B cell (primary cell): ENCODE data around the gene FTSJ3. TPM values are rescaled to one million over a fixed set of nuclear protein-coding genes. Genes with fewer than 3 reads are reported as not detected.

Experiments used
- ATAC-seq: fragments of 200-7000 bp; cut with Tn5 transposase; one replicate; pipeline ENCODE4 v1.10.0; 2021; ENCODE audit warnings: low read depth, mild to moderate bottlenecking, moderate number of reproducible peaks, moderate library complexity
- CTCF ChIA-PET: fragments of 350-600 bp; sonication (Branson Sonifier 250); formaldehyde crosslinking; loops from one replicate; lab custom pipeline; 2021; ENCODE audit warnings: antibody characterized with exemption, inconsistent platforms; lab: Charles Lee
- POLR2A ChIA-PET: fragments of 350-600 bp; sonication (Branson Sonifier 250); formaldehyde crosslinking; loops from one replicate; lab custom pipeline; 2021; ENCODE audit warnings: antibody characterized with exemption; lab: Charles Lee
- DNase-seq: peaks from one replicate; pipeline ENCODE4 v3.0.0; 2013
- H2AFZ ChIP-seq: 2 replicates; pipeline ENCODE4 v1.6.1; 2012; ENCODE audit warnings: mild to moderate bottlenecking, low read depth, low read length; ENCODE audit not compliant: insufficient read depth, poor library complexity, severe bottlenecking
- H3K27ac ChIP-seq, 2 donors: 1 replicate in 1 of 2; 2 replicates in 1 of 2; pipeline ENCODE4 v1.5.1; 2012 to 2013; ENCODE audit warnings: low read length in 2 of 2, mild to moderate bottlenecking in 2 of 2, moderate library complexity in 1 of 2
- H3K27me3 ChIP-seq, 4 experiments: fragments of 200-600 bp in 1 of 4; sonication (generic) in 1 of 4; replicated peaks in 1 of 4; 1 replicate in 2 of 4; 2 replicates in 2 of 4; pipeline versions ENCODE4 v1.6.1 to v1.7.0; 2013 to 2016; ENCODE audit warnings: low read length in 3 of 4, mild to moderate bottlenecking in 2 of 4, mixed read lengths in 1 of 4, moderate library complexity in 1 of 4; ENCODE audit not compliant: insufficient read depth in 4 of 4, control insufficient read depth in 3 of 4; ENCODE audit errors: control extremely low read depth in 1 of 4
- H3K36me3 ChIP-seq, 2 experiments: replicated peaks in 1 of 2; 1 replicate in 1 of 2; 2 replicates in 1 of 2; pipeline versions ENCODE4 v1.6.1 to v1.7.1; 2013; ENCODE audit warnings: low read length in 1 of 2; ENCODE audit not compliant: insufficient read depth in 2 of 2, control insufficient read depth in 1 of 2; ENCODE audit errors: control extremely low read depth in 1 of 2, extremely low read depth in 1 of 2
- H3K4me1 ChIP-seq, 2 donors: fragments of 200-600 bp in 1 of 2; sonication (generic) in 1 of 2; 1 replicate in 1 of 2; 2 replicates in 1 of 2; pipeline versions ENCODE4 v1.5.1 to v1.6.1; 2013 to 2017; ENCODE audit warnings: low read length in 2 of 2; ENCODE audit not compliant: control insufficient read depth in 2 of 2, insufficient read depth in 2 of 2
- H3K4me2 ChIP-seq: replicated peaks from 2 replicates; pipeline ENCODE3; 2012; ENCODE audit warnings: mild to moderate bottlenecking, low read depth, low read length; ENCODE audit not compliant: poor library complexity, severe bottlenecking
- H3K4me3 ChIP-seq, 5 experiments: fragments of 200-600 bp in 1 of 5; sonication (generic) in 1 of 5; 1 replicate in 3 of 5; 2 replicates in 2 of 5; pipeline versions ENCODE4 v1.5.1 to v1.7.0; 2011 to 2016; ENCODE audit warnings: low read length in 4 of 5, mild to moderate bottlenecking in 4 of 5, low read depth in 2 of 5, control low read depth in 1 of 5, moderate library complexity in 1 of 5; ENCODE audit not compliant: insufficient read depth in 1 of 5; ENCODE audit errors: control extremely low read depth in 1 of 5, extremely low read depth in 1 of 5
- H3K79me2 ChIP-seq: fragments of 200-600 bp; sonication (generic); one replicate; pipeline ENCODE4 v1.6.0; 2016; ENCODE audit warnings: low read length; ENCODE audit not compliant: control insufficient read depth, insufficient read depth
- H3K9ac ChIP-seq: fragments of 200-600 bp; sonication (generic); 2 replicates; pipeline ENCODE4 v1.6.1; 2017; ENCODE audit warnings: mild to moderate bottlenecking, low read length, moderate library complexity
- H3K9me3 ChIP-seq, 3 donors: one replicate each; pipeline versions ENCODE4 v1.6.1 to v1.7.1; 2013; ENCODE audit warnings: low read length in 2 of 3; ENCODE audit not compliant: control insufficient read depth in 2 of 3, insufficient read depth in 1 of 3; ENCODE audit errors: control extremely low read depth in 1 of 3
- H4K20me1 ChIP-seq: 2 replicates; pipeline ENCODE4 v1.6.0; 2012; ENCODE audit warnings: mild to moderate bottlenecking, low read length; ENCODE audit not compliant: insufficient read depth, control insufficient read depth, poor library complexity, severe bottlenecking
- H3K27ac Mint-ChIP-seq: one replicate; pipeline ENCODE4 v1.8.0; 2021; ENCODE audit warnings: mixed read lengths
- H3K27me3 Mint-ChIP-seq: one replicate; pipeline ENCODE4 v1.8.0; 2021; ENCODE audit warnings: mixed read lengths
- H3K4me1 Mint-ChIP-seq: one replicate; pipeline ENCODE4 v1.8.0; 2021; ENCODE audit warnings: mixed read lengths
- H3K4me3 Mint-ChIP-seq: one replicate; pipeline ENCODE4 v1.8.0; 2021; ENCODE audit warnings: mixed read lengths
- H3K9me3 Mint-ChIP-seq: one replicate; pipeline ENCODE4 v1.8.0; 2022; ENCODE audit warnings: mixed read lengths; ENCODE audit not compliant: insufficient read depth
- CTCF ChIP-seq: fragments of 200-600 bp; IDR thresholded peaks from one replicate; pipeline ENCODE4 v1.8.0; 2022; ENCODE audit warnings: antibody characterized with exemption, mild to moderate bottlenecking
- EZH2 ChIP-seq: IDR thresholded peaks from 2 replicates; pipeline ENCODE4 v1.6.1; 2012; ENCODE audit warnings: borderline replicate concordance, low read depth, mild to moderate bottlenecking, moderate library complexity, low read length; ENCODE audit not compliant: insufficient read depth, poor library complexity, severe bottlenecking
- WGBS: methylation state at CpG from one replicate; pipeline ENCODE4 v1.1.5; 2013; ENCODE audit warnings: missing lambda C conversion rate; ENCODE audit not compliant: insufficient coverage; 5-methylcytosine and 5-hydroxymethylcytosine counted together
- intact Hi-C: fragments of 100-400 bp; cut with micrococcal nuclease; formaldehyde crosslinking; loops from one replicate; pipeline ENCODE4 v1.10.0; 2022
- polyA plus RNA-seq: library from polyadenylated mRNA; depleted of rRNA; stranded (reverse); fragments of >200 nt; gene quantifications from 2 replicates; pipeline ENCODE4 v1.2.3, GENCODE V29; 2012
- total RNA-seq, 2 donors: library from RNA; stranded (reverse); fragments of 120-200 nt in 1 of 2; gene quantifications; 1 replicate in 1 of 2; 2 replicates in 1 of 2; pipeline versions ENCODE4 v1.2.3 to v1.2.4, GENCODE V29; 2013 to 2022

The FTSJ3 gene
- total and polyA plus RNA-seq, 2 donors (not counting 1 experiment from before 2014, with no cell fraction given), result 26.5 to 75.9 TPM

- ChIA-PET CTCF (interaction anchor here (1.0 kb wide), 1 partner anchor 10 kb away, joined by 3 read pairs; no protein-coding TSS in a partner anchor), POLR2A (no interaction called here)
- Histone ChIP-seq H3K27ac (peak overlapping the region in 1 of 2 donors; percentile 37), H4K20me1 (no peaks in the 10 kb centered on the region), H2AFZ (no peak overlapping the region), H3K4me2 (no peak overlapping the region), H3K4me3 (no peak overlapping the region), H3K9me3 (no peaks in the 10 kb centered on the region), H3K79me2 (peaks cover 3% of the 10 kb centered on the region), H3K4me1 (peaks cover 16 to 25% of the 10 kb centered on the region in 2 donors), H3K36me3 (peaks cover 9 to 95% of the 10 kb centered on the region in 2 experiments), H3K27me3 (no peaks in the 10 kb centered on the region), H3K9ac (no peak overlapping the region)
- no peaks in the 10 kb centered on the region for H3K27me3 Mint-ChIP-seq
- intact Hi-C loops, result no loop called here
- H3K27ac Mint-ChIP-seq, result no peak overlapping the region
- H3K4me3 Mint-ChIP-seq, result no peak overlapping the region
- ATAC-seq, result no peak
- peaks cover 31% of the 10 kb centered on the region for H3K4me1 Mint-ChIP-seq
- WGBS, result 88% methylated on average over 4 of the region's 6 CpGs
- DNase-seq, result no peak
- H3K9me3 Mint-ChIP-seq, result no peaks in the 10 kb centered on the region
- TF ChIP-seq EZH2, result no peak
- no peak for TF ChIP-seq CTCF
These were observed 8.3 kb downstream of the FTSJ3 start for GRCh38 chr17:63819131-63819530.

- intact Hi-C loops, result no loop called here
- H4K20me1 ChIP-seq, result no peaks in the 10 kb centered on the region
- peaks cover 8 to 96% of the 10 kb centered on the region in 2 experiments for H3K36me3 ChIP-seq
- H3K4me2 ChIP-seq, result no peak overlapping the region
- no peaks in the 10 kb centered on the region for H3K9me3 Mint-ChIP-seq
- CTCF ChIA-PET, result interaction anchor here (0.6 to 1.0 kb wide), 3 partner anchors 8 to 1396 kb away, joined by 3 to 4 read pairs (median 3); no protein-coding TSS in a partner anchor
- no peaks in the 10 kb centered on the region for H3K79me2 ChIP-seq
- TF ChIP-seq CTCF, result no peak
- TF ChIP-seq EZH2, result no peak
- ATAC-seq (no peak), DNase-seq (no peak)
- H3K4me3 ChIP-seq, result no peak overlapping the region
- H3K9ac ChIP-seq, result no peak overlapping the region
- POLR2A ChIA-PET, result no interaction called here
- peaks cover 15 to 22% of the 10 kb centered on the region in 2 donors for H3K4me1 ChIP-seq
- H3K27ac ChIP-seq, result peak overlapping the region in 1 of 2 donors; percentile 18
- no peaks in the 10 kb centered on the region for H3K9me3 ChIP-seq
- H2AFZ ChIP-seq, result no peak overlapping the region
- H3K4me3 Mint-ChIP-seq, result no peak overlapping the region
- WGBS, result 95% methylated on average over 27 of the region's 27 CpGs
- H3K27ac Mint-ChIP-seq, result peak overlapping the region; percentile 50
- H3K27me3 Mint-ChIP-seq, result no peaks in the 10 kb centered on the region
- peaks cover 22% of the 10 kb centered on the region for H3K4me1 Mint-ChIP-seq
- H3K27me3 ChIP-seq, result no peaks in the 10 kb centered on the region
These were observed 9.6 kb downstream of the FTSJ3 start for GRCh38 chr17:63817736-63818385.
